HepG2 (cell line): ENCODE measurements around the gene PLSCR4. TPM values are rescaled to one million over a fixed set of nuclear protein-coding genes. Genes with fewer than 3 reads are reported as not detected.

ENCODE experiments used
- ATAC-seq: fragments of 200-7000 bp; cut with Tn5 transposase; 3 replicates; pipeline ENCODE4 v1.9.1; 2020; ENCODE audit warnings: mild to moderate bottlenecking, moderate library complexity
- BruUV-seq: library from RNA; stranded (reverse); fragments of 400-500 nt; replicated peaks from 2 replicates; lab custom pipeline; 2021; lab: Mats Ljungman, UMichigan
- CTCF ChIA-PET: fragments of 300-600 bp; formaldehyde crosslinking; extraction: SDS; loops from one replicate; lab custom pipeline; 2021; ENCODE audit warnings: low total read pairs, inconsistent platforms, low intra/inter-chr PET ratio; lab: Yijun Ruan, JAX
- POLR2A ChIA-PET: fragments of 350-600 bp; sonication (Branson Sonifier 250); formaldehyde crosslinking; loops from one replicate; lab custom pipeline; 2020; ENCODE audit warnings: antibody characterized with exemption, inconsistent platforms; lab: Yijun Ruan, JAX
- DNase-seq: peaks from one replicate; pipeline ENCODE4 v3.0.0-alpha.2; 2015; ENCODE audit warnings: low spot score
- FAIRE-seq: peaks from 3 replicates; lab custom pipeline; 2011; peaks lifted over from hg19 to GRCh38; lab: Jason Lieb, UNC
- H2AFZ ChIP-seq: one replicate; pipeline ENCODE4 v1.6.1; 2011; ENCODE audit warnings: low read length, inconsistent platforms
- H3K27ac ChIP-seq: fragments of 300-600 bp; 3 replicates; pipeline ENCODE4 v1.8.0; 2011; ENCODE audit warnings: mixed run types, mild to moderate bottlenecking, mixed read lengths, low read length, inconsistent platforms; ENCODE audit not compliant: insufficient read depth; ENCODE audit errors: extremely low read length
- H3K27me3 ChIP-seq, 2 experiments: fragments of 200-600 bp in 1 of 2; 2 replicates in 1 of 2; 3 replicates in 1 of 2; pipeline versions ENCODE4 v1.6.0 to v1.8.0; 2011; ENCODE audit warnings: low read length in 2 of 2, mild to moderate bottlenecking in 2 of 2, moderate library complexity in 2 of 2, inconsistent platforms in 1 of 2; ENCODE audit not compliant: insufficient read depth in 2 of 2, control insufficient read depth in 1 of 2
- H3K36me3 ChIP-seq, 2 experiments: fragments of 200-600 bp in 1 of 2; replicated peaks in 1 of 2; 2 replicates in 1 of 2; 3 replicates in 1 of 2; pipeline versions ENCODE4 v1.5.1 to v1.8.0; 2011; ENCODE audit warnings: low read length in 2 of 2, inconsistent platforms in 1 of 2; ENCODE audit not compliant: insufficient read depth in 2 of 2, control insufficient read depth in 1 of 2
- H3K4me1 ChIP-seq: 2 replicates; pipeline ENCODE4 v1.5.1; 2012; ENCODE audit warnings: low read length, inconsistent platforms; ENCODE audit not compliant: insufficient read depth
- H3K4me2 ChIP-seq: 2 replicates; pipeline ENCODE4 v1.6.0; 2011; ENCODE audit warnings: low read depth, low read length, inconsistent platforms
- H3K4me3 ChIP-seq, 3 experiments: fragments of 200-600 bp in 1 of 3; sonication (generic), shearing (Covaris generic) in 1 of 3; replicated peaks in 1 of 3; 2 replicates each; pipeline ENCODE4 v1.5.1; 2011 to 2016; ENCODE audit warnings: low read length in 3 of 3, inconsistent platforms in 2 of 3, low read depth in 2 of 3, mild to moderate bottlenecking in 2 of 3, control low read depth in 1 of 3, mixed read lengths in 1 of 3; ENCODE audit not compliant: insufficient read depth in 1 of 3
- H3K79me2 ChIP-seq: one replicate; pipeline ENCODE4 v1.6.1; 2011; ENCODE audit warnings: low read length, inconsistent platforms; ENCODE audit not compliant: insufficient read depth
- H3K9ac ChIP-seq: 2 replicates; pipeline ENCODE4 v1.6.0; 2011; ENCODE audit warnings: mild to moderate bottlenecking, low read depth, low read length, inconsistent platforms; ENCODE audit not compliant: insufficient read depth
- H3K9me3 ChIP-seq: 2 replicates; pipeline ENCODE4 v1.5.1; 2012; ENCODE audit warnings: mild to moderate bottlenecking, low read length
- H4K20me1 ChIP-seq: 2 replicates; pipeline ENCODE4 v1.6.0; 2011; ENCODE audit warnings: inconsistent platforms, mild to moderate bottlenecking, low read length, moderate library complexity; ENCODE audit not compliant: insufficient read depth
- CEBPG ChIP-seq: IDR thresholded peaks from 2 replicates; pipeline ENCODE4 v1.6.1; 2016
- IRF2 ChIP-seq: IDR thresholded peaks from 2 replicates; pipeline ENCODE4 v1.6.1; 2018; ENCODE audit warnings: missing genetic modification reagents, missing compliant biosample characterization
- MED1 ChIP-seq: sonication (generic); formaldehyde crosslinking; IDR thresholded peaks from 2 replicates; pipeline ENCODE4 v1.4.0; 2020; ENCODE audit warnings: missing genetic modification reagents
- MYNN ChIP-seq: sonication (generic); formaldehyde crosslinking; IDR thresholded peaks from 2 replicates; pipeline ENCODE4 v1.4.0; 2020; ENCODE audit warnings: mild to moderate bottlenecking, low read depth, missing genetic modification reagents
- PRMT3 ChIP-seq: sonication (generic); formaldehyde crosslinking; IDR thresholded peaks from 2 replicates; pipeline ENCODE4 v1.8.1; 2022; ENCODE audit warnings: low read depth, mild to moderate bottlenecking, moderate library complexity, missing genetic modification reagents, borderline replicate concordance
- REPIN1 ChIP-seq: sonication (generic); formaldehyde crosslinking; IDR thresholded peaks from 2 replicates; pipeline ENCODE4 v1.8.0; 2022; ENCODE audit warnings: missing genetic modification reagents, low read depth, mild to moderate bottlenecking, borderline replicate concordance
- ZBTB7A ChIP-seq: sonication (generic); formaldehyde crosslinking; IDR thresholded peaks from 2 replicates; pipeline ENCODE4 v1.8.0; 2022; ENCODE audit warnings: mild to moderate bottlenecking, missing genetic modification reagents
- ZNF142 ChIP-seq: sonication (generic); formaldehyde crosslinking; IDR thresholded peaks from 2 replicates; pipeline ENCODE4 v1.4.0; 2020; ENCODE audit warnings: missing genetic modification reagents
- ZNF672 ChIP-seq: sonication (generic); formaldehyde crosslinking; IDR thresholded peaks from 2 replicates; pipeline ENCODE4 v1.8.1; 2022; ENCODE audit warnings: missing genetic modification reagents
- WGBS: methylation state at CpG from one replicate; pipeline ENCODE4 v1.1.6; 2017; ENCODE audit warnings: low lambda C conversion rate; 5-methylcytosine and 5-hydroxymethylcytosine counted together
- in situ Hi-C: cut with HindIII; loops from 2 replicates; pipeline ENCODE4 v1.10.0; 2017; ENCODE audit warnings: low pct_unique_long_range_greater_than_20kb; ENCODE audit not compliant: extremely low pct_ligation_motif_present
- intact Hi-C: fragments of 100-400 bp; cut with micrococcal nuclease; formaldehyde crosslinking; loops from one replicate; pipeline ENCODE4 v1.10.0; 2022; ENCODE audit not compliant: unreplicated experiment
- polyA plus RNA-seq, 8 experiments: library from polyadenylated mRNA; depleted of rRNA in 3 of 8; stranded (reverse) in 7 of 8; unstranded in 1 of 8; fragments of >200 nt; fragmentation: Illumina TruSeq in 4 of 8; extraction: Trizol in 4 of 8; gene quantifications; 2 replicates each; pipeline versions ENCODE4 v1.2.1 to v1.2.3, GENCODE V29; 2011 to 2016; ENCODE audit warnings: low read depth in 4 of 8, missing spikeins in 1 of 8, mixed read lengths in 1 of 8; ENCODE audit not compliant: insufficient read depth in 1 of 8
- total RNA-seq, 5 experiments: library from RNA; depleted of rRNA; stranded (reverse); fragments of >200 nt; fragmentation: Illumina TruSeq; extraction: Trizol; gene quantifications; 2 replicates each; pipeline ENCODE4 v1.2.3, GENCODE V29; 2016; ENCODE audit warnings: low read depth in 1 of 5
- TF ChIP-seq, protein P1 (sequence below): sonication (generic); formaldehyde crosslinking; IDR thresholded peaks from 2 replicates; pipeline ENCODE4 v1.4.0; 2020; ENCODE audit warnings: mild to moderate bottlenecking, missing genetic modification reagents
- TF ChIP-seq, protein P2 (sequence below): sonication (generic); formaldehyde crosslinking; IDR thresholded peaks from 2 replicates; pipeline ENCODE4 v1.4.0; 2020; ENCODE audit warnings: missing genetic modification reagents, borderline replicate concordance
- TF ChIP-seq, protein P3 (sequence below): sonication (generic); formaldehyde crosslinking; IDR thresholded peaks from 2 replicates; pipeline ENCODE4 v1.9.0; 2021; ENCODE audit warnings: missing genetic modification reagents, borderline replicate concordance

Gene PLSCR4
- total and polyA plus RNA-seq, 2 of the 13 experiments (the other 11 are each of a cell fraction or from before 2014, with no cell fraction given), result 1.5 to 59.0 TPM

GRCh38 chr3:146222204-146223046, 28.5 kb downstream of the PLSCR4 start:
- DNase-seq, result peak; percentile 97
- Histone ChIP-seq H2AFZ (peak overlapping the region; percentile 17), H3K27me3 (no peaks in the 10 kb centered on the region), H3K36me3 (no peaks in the 10 kb centered on the region; a peak in 1 of 5 replicates), H3K4me2 (peak overlapping the region; percentile 94), H3K4me1 (peaks cover 47% of the 10 kb centered on the region), H3K9ac (peak overlapping the region; percentile 84), H4K20me1 (no peaks in the 10 kb centered on the region; the same call in 1 of the 2 replicates), H3K4me3 (peak overlapping the region; percentile 44 to 73 (median 60)), H3K79me2 (peaks cover 17% of the 10 kb centered on the region), H3K9me3 (no peaks in the 10 kb centered on the region), H3K27ac (peak overlapping the region; percentile 97)
- POLR2A ChIA-PET, result interaction anchor here (0.8 to 1.6 kb wide), 6 partner anchors 11 to 415 kb away, joined by 3 to 13 read pairs (median 8); partner anchors contain the start of gene PLOD2
- under 1% methylated on average over 9 of the region's 9 CpGs for WGBS
- CTCF ChIA-PET, result interaction anchor here (2.7 kb wide), 1 partner anchor 105 kb away, joined by 9 read pairs; no protein-coding TSS in a partner anchor
- intact Hi-C loops, result loop anchor here (1.0 kb wide), 4 partner anchors 33 to 419 kb away; no protein-coding TSS in a partner anchor
- BruUV-seq, result TSS peak; percentile 93
- ATAC-seq, result peak; percentile 95
- in situ Hi-C loops, result no loop called here
- peak; percentile 82 for FAIRE-seq
- peak; percentile 92 for TF ChIP-seq IRF2
- TF ChIP-seq MYNN, result 0 out of 2 replicates have a peak, but pooled peaks have one; percentile 60
- TF ChIP-seq CEBPG, result peak; percentile 42; the same call in 1 of the 2 replicates
- TF ChIP-seq, protein P1, sequence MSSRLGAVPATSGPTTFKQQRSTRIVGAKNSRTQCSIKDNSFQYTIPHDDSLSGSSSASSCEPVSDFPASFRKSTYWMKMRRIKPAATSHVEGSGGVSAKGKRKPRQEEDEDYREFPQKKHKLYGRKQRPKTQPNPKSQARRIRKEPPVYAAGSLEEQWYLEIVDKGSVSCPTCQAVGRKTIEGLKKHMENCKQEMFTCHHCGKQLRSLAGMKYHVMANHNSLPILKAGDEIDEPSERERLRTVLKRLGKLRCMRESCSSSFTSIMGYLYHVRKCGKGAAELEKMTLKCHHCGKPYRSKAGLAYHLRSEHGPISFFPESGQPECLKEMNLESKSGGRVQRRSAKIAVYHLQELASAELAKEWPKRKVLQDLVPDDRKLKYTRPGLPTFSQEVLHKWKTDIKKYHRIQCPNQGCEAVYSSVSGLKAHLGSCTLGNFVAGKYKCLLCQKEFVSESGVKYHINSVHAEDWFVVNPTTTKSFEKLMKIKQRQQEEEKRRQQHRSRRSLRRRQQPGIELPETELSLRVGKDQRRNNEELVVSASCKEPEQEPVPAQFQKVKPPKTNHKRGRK (CRISPR knock-in tag), result 0 out of 2 replicates have a peak, but pooled peaks have one; percentile 52
- TF ChIP-seq ZNF142 (CRISPR knock-in tag), result peak; percentile 59; the same call in 1 of the 2 replicates
- no peak for TF ChIP-seq ZNF672 (CRISPR knock-in tag)
- 0 out of 2 replicates have a peak, but pooled peaks have one; percentile 18 for TF ChIP-seq REPIN1 (CRISPR knock-in tag)
- TF ChIP-seq, protein P2, sequence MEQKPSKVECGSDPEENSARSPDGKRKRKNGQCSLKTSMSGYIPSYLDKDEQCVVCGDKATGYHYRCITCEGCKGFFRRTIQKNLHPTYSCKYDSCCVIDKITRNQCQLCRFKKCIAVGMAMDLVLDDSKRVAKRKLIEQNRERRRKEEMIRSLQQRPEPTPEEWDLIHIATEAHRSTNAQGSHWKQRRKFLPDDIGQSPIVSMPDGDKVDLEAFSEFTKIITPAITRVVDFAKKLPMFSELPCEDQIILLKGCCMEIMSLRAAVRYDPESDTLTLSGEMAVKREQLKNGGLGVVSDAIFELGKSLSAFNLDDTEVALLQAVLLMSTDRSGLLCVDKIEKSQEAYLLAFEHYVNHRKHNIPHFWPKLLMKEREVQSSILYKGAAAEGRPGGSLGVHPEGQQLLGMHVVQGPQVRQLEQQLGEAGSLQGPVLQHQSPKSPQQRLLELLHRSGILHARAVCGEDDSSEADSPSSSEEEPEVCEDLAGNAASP (CRISPR knock-in tag), result peak; percentile 54; the same call in 1 of the 2 replicates
- TF ChIP-seq MED1, result peak; percentile 94
- TF ChIP-seq, protein P3, sequence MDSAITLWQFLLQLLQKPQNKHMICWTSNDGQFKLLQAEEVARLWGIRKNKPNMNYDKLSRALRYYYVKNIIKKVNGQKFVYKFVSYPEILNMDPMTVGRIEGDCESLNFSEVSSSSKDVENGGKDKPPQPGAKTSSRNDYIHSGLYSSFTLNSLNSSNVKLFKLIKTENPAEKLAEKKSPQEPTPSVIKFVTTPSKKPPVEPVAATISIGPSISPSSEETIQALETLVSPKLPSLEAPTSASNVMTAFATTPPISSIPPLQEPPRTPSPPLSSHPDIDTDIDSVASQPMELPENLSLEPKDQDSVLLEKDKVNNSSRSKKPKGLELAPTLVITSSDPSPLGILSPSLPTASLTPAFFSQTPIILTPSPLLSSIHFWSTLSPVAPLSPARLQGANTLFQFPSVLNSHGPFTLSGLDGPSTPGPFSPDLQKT, result no peak
- TF ChIP-seq ZBTB7A, result no peak
- TF ChIP-seq PRMT3, result no peak
